WTC11 (cell line): ENCODE measurements around the gene GTF3C2. TPM values are rescaled to one million over a fixed set of nuclear protein-coding genes. Genes with fewer than 3 reads are reported as not detected.

Experiments
- ATF2 ChIP-seq: sonication (generic); formaldehyde crosslinking; IDR thresholded peaks from 2 replicates; pipeline ENCODE4 v1.8.1; 2022; ENCODE audit warnings: low read depth, missing genetic modification reagents, borderline replicate concordance
- CREM ChIP-seq: sonication (generic); formaldehyde crosslinking; IDR thresholded peaks from 2 replicates; pipeline ENCODE4 v1.8.1; 2022; ENCODE audit warnings: mild to moderate bottlenecking, missing genetic modification reagents, moderate library complexity
- E2F5 ChIP-seq: sonication (generic); formaldehyde crosslinking; IDR thresholded peaks from 2 replicates; pipeline ENCODE4 v1.8.1; 2022; ENCODE audit warnings: mild to moderate bottlenecking, moderate library complexity, missing genetic modification reagents
- EMX1 ChIP-seq: fragments of 250-450 bp; sonication (Bioruptor Pico); IDR thresholded peaks from 2 replicates; pipeline ENCODE4 v1.8.0; 2021; ENCODE audit warnings: mild to moderate bottlenecking
- ETV6 ChIP-seq: sonication (generic); formaldehyde crosslinking; IDR thresholded peaks from 2 replicates; pipeline ENCODE4 v1.8.1; 2022; ENCODE audit warnings: mild to moderate bottlenecking, missing genetic modification reagents
- GABPB1 ChIP-seq: sonication (generic); formaldehyde crosslinking; IDR thresholded peaks from 2 replicates; pipeline ENCODE4 v1.8.1; 2023; ENCODE audit warnings: mild to moderate bottlenecking, missing genetic modification reagents
- KAT7 ChIP-seq: sonication (generic); formaldehyde crosslinking; IDR thresholded peaks from 2 replicates; pipeline ENCODE4 v1.8.1; 2023; ENCODE audit warnings: missing genetic modification reagents, mild to moderate bottlenecking, borderline replicate concordance
- MYBL2 ChIP-seq: sonication (generic); formaldehyde crosslinking; IDR thresholded peaks from 2 replicates; pipeline ENCODE4 v1.8.1; 2023; ENCODE audit warnings: mild to moderate bottlenecking, moderate library complexity, missing genetic modification reagents
- NFYB ChIP-seq: sonication (generic); formaldehyde crosslinking; conservative IDR thresholded peaks from 2 replicates; pipeline ENCODE4 v1.8.0; 2022; ENCODE audit warnings: low read depth, missing genetic modification reagents
- NR2C2 ChIP-seq: sonication (generic); formaldehyde crosslinking; IDR thresholded peaks from 2 replicates; pipeline ENCODE4 v1.8.0; 2022; ENCODE audit warnings: mild to moderate bottlenecking, missing genetic modification reagents
- PRRX2 ChIP-seq: fragments of 250-450 bp; sonication (Bioruptor Pico); IDR thresholded peaks from 2 replicates; pipeline ENCODE4 v1.8.0; 2021; ENCODE audit warnings: mild to moderate bottlenecking
- SMAD3 ChIP-seq: sonication (generic); formaldehyde crosslinking; IDR thresholded peaks from 2 replicates; pipeline ENCODE4 v1.8.0; 2022; ENCODE audit warnings: missing genetic modification reagents, mild to moderate bottlenecking, borderline replicate concordance
- SP1 ChIP-seq: sonication (generic); formaldehyde crosslinking; conservative IDR thresholded peaks from 2 replicates; pipeline ENCODE4 v1.8.1; 2022; ENCODE audit warnings: missing genetic modification reagents
- TCF7 ChIP-seq: sonication (generic); formaldehyde crosslinking; IDR thresholded peaks from 2 replicates; pipeline ENCODE4 v1.8.0; 2022; ENCODE audit warnings: mild to moderate bottlenecking, low read depth, missing genetic modification reagents, moderate library complexity
- TEAD1 ChIP-seq: sonication (generic); formaldehyde crosslinking; IDR thresholded peaks from 2 replicates; pipeline ENCODE4 v1.8.0; 2022; ENCODE audit warnings: mild to moderate bottlenecking, missing genetic modification reagents
- TP53 ChIP-seq: sonication (generic); formaldehyde crosslinking; IDR thresholded peaks from 2 replicates; pipeline ENCODE4 v1.8.1; 2023; ENCODE audit warnings: mild to moderate bottlenecking, missing genetic modification reagents
- USF1 ChIP-seq: sonication (generic); formaldehyde crosslinking; IDR thresholded peaks from 2 replicates; pipeline ENCODE4 v1.8.0; 2022; ENCODE audit warnings: mild to moderate bottlenecking, missing genetic modification reagents
- USF2 ChIP-seq: sonication (generic); formaldehyde crosslinking; IDR thresholded peaks from 2 replicates; pipeline ENCODE4 v1.8.1; 2023; ENCODE audit warnings: mild to moderate bottlenecking, missing genetic modification reagents, moderate library complexity
- ZNF396 ChIP-seq: fragments of 250-450 bp; sonication (Bioruptor Pico); IDR thresholded peaks from 2 replicates; pipeline ENCODE4 v1.8.0; 2021; ENCODE audit warnings: mild to moderate bottlenecking, moderate library complexity, borderline replicate concordance
- ZNF416 ChIP-seq: fragments of 250-450 bp; sonication (Bioruptor Pico); IDR thresholded peaks from 2 replicates; pipeline ENCODE4 v1.9.0; 2021; ENCODE audit warnings: mild to moderate bottlenecking, inconsistent platforms
- ZNF671 ChIP-seq: fragments of 250-450 bp; sonication (Bioruptor Pico); IDR thresholded peaks from 2 replicates; pipeline ENCODE4 v1.8.0; 2021; ENCODE audit warnings: mild to moderate bottlenecking
- total RNA-seq: library from RNA; stranded (reverse); gene quantifications from 3 replicates; pipeline ENCODE4 v1.2.3, GENCODE V29; 2021
- TF ChIP-seq, protein P1 (sequence below): fragments of 250-450 bp; sonication (Bioruptor Pico); IDR thresholded peaks from 2 replicates; pipeline ENCODE4 v2.1.2; 2022; ENCODE audit warnings: mild to moderate bottlenecking, moderate library complexity
- TF ChIP-seq, protein P2 (sequence below): fragments of 250-450 bp; sonication (Bioruptor Pico); IDR thresholded peaks from 2 replicates; pipeline ENCODE4 v1.8.0; 2021; ENCODE audit warnings: mild to moderate bottlenecking

GTF3C2 gene
- total RNA-seq, 1 experiment from 2014 or later, result 123 TPM

DNA sequence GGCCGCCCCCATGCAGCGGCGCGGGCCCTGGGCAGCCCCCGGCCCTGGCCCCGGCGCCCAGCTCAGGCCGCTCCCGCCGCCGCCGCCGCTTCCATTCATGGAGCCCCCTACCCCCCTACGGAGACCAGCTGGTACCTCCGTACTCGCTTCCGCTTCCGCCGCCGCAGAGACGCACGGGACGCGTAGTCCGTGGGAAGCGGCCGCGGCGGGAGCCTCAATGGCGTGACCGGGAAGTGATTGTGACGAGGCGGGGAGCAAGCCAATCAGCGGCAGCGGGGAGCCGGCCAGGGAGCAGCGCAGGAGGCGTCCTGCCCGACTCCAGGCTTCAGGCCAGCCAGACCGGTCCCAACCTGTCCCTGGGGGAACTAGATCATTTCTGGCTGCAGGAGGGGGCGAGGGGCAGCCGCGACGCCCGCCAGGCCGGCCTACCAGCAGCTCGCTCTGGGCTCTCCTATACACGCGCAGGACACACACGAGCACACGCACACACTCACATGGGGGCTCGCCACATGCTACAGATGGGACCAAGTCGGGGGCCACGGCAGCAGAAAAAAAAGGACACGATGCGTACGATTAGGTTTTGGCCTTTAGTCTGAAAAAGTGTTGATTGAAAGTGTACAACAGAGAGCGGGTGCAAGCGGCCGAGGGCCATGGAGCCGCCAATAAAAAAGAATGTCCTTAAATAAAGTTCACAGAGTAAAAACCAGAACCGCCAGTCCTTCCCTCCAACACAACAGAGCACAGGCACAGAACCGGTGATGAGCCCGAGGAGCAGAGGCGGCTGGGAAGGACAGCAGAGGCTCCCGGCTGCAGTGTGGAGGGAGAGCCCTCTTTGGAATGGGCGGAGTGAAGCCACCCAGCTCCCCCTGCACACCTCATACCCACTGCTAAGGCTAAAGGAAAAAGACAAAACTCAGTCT, 24.3 kb upstream of the GTF3C2 start, which contains the start of gene ZNF513 (continued):
- peak; percentile 81 for TF ChIP-seq SP1 (CRISPR knock-in tag)
- no peak for TF ChIP-seq ATF2 (CRISPR knock-in tag)
- peak; percentile 78; the same call in 1 of the 2 replicates for TF ChIP-seq E2F5
- TF ChIP-seq ZNF416 (CRISPR knock-in tag), result peak; percentile 73; the same call in 1 of the 2 replicates
- TF ChIP-seq, protein P1, sequence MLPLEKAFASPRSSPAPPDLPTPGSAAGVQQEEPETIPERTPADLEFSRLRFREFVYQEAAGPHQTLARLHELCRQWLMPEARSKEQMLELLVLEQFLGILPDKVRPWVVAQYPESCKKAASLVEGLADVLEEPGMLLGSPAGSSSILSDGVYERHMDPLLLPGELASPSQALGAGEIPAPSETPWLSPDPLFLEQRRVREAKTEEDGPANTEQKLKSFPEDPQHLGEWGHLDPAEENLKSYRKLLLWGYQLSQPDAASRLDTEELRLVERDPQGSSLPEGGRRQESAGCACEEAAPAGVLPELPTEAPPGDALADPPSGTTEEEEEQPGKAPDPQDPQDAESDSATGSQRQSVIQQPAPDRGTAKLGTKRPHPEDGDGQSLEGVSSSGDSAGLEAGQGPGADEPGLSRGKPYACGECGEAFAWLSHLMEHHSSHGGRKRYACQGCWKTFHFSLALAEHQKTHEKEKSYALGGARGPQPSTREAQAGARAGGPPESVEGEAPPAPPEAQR, result no peak
- peak; percentile 68; the same call in 1 of the 2 replicates for TF ChIP-seq EMX1
- peak; percentile 91 for TF ChIP-seq NR2C2 (CRISPR knock-in tag)
- no peak for TF ChIP-seq USF1 (CRISPR knock-in tag)
- peak; percentile 59; the same call in 1 of the 2 replicates for TF ChIP-seq TP53 (CRISPR knock-in tag)
- TF ChIP-seq NFYB (CRISPR knock-in tag), result peak; percentile 92
- peak; percentile 74 for TF ChIP-seq ZNF671 (CRISPR knock-in tag)
- peak; percentile 70; the same call in 1 of the 2 replicates for TF ChIP-seq TEAD1 (CRISPR knock-in tag)
- TF ChIP-seq USF2 (CRISPR knock-in tag), result peak; percentile 75
- peak; percentile 70; the same call in 1 of the 2 replicates for TF ChIP-seq GABPB1
- no peak for TF ChIP-seq TCF7 (CRISPR knock-in tag)
- TF ChIP-seq ZNF396 (CRISPR knock-in tag), result no peak
- 0 out of 2 replicates have a peak, but pooled peaks have one; percentile 64 for TF ChIP-seq MYBL2
- TF ChIP-seq, protein P2, sequence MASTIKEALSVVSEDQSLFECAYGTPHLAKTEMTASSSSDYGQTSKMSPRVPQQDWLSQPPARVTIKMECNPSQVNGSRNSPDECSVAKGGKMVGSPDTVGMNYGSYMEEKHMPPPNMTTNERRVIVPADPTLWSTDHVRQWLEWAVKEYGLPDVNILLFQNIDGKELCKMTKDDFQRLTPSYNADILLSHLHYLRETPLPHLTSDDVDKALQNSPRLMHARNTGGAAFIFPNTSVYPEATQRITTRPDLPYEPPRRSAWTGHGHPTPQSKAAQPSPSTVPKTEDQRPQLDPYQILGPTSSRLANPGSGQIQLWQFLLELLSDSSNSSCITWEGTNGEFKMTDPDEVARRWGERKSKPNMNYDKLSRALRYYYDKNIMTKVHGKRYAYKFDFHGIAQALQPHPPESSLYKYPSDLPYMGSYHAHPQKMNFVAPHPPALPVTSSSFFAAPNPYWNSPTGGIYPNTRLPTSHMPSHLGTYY, result no peak
- 0 out of 2 replicates have a peak, but pooled peaks have one; percentile 49 for TF ChIP-seq SMAD3 (CRISPR knock-in tag)
- TF ChIP-seq ETV6 (CRISPR knock-in tag), result peak; percentile 72; the same call in 1 of the 2 replicates
- 0 out of 2 replicates have a peak, but pooled peaks have one; percentile 50 for TF ChIP-seq KAT7 (CRISPR knock-in tag)
- TF ChIP-seq PRRX2, result peak; percentile 61; the same call in 1 of the 2 replicates
- peak; percentile 87; the same call in 1 of the 2 replicates for TF ChIP-seq CREM
